Jurkat, Clone E6-1 (cell line): ENCODE data around the gene NUDT14.

ENCODE experiments used
- DNase-seq: peaks from one replicate; pipeline ENCODE4 v3.0.0-alpha.2; 2011; ENCODE audit warnings: low read depth, low spot score
- H3K4me3 ChIP-seq: 2 replicates; pipeline ENCODE4 v1.5.1; 2011; ENCODE audit warnings: mild to moderate bottlenecking, low read length, control low read depth, moderate library complexity

The NUDT14 gene

DNA sequence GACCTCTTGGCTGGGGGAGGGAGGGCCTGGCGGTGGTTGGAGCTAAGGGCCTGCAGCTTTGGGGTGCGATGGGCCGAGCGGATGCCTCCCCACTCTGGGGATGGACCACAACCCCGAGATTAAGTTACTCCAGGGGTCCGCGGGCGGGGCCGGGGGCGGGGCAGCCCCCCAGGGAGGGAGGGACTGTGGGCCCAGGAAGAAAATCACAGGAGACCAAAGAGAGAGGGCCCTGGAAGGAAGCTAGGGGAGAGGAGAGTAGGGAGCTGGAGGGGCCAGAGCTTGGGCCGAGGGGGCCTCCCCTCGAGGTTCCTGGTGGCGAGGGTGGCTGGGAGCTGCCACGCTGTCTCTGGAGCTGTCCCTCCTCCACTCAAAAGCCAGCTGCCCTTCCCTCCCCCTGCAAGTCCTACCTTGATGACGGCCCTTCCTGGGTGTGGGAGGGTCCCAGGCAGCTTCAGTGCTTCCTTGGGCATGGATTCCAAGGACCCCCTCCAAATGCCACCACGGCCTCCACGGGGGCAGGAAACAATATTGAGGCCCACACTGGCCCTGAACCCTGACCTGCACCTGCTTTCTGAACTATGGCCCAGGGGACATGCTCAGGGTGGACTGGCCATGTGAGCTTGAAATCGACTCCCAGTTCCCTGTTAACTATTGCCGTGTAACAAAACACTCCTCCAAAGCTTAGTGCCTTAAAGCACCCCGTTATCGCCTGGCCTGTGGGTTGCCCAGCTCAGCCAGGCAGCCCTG is 610 bp upstream of the NUDT14 start:
- peak overlapping the region; percentile 13 for H3K4me3 ChIP-seq
- no peak for DNase-seq

DNA sequence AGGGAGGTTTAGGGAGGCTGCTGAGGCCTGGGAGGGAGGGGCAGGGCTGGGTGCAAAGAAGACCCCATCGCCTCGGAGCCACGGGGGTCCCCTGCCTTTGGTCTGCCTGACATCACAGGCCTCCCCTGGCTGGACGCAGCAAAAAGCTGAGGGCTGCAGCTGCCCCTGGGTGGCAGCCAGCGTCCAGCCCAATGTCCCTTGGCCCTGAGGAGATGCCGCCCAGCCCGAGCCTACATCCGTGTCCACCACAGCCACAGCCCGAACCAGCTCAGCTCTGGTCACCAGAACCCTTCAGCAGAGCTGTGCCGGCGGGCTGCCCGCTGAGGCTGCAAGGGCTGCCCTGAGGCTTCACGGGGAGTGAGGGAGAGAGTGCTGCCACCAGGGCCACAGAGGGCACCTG is 1.9 kb downstream of the NUDT14 start:
- DNase-seq = no peak
- H3K4me3 ChIP-seq = no peak overlapping the region

DNA sequence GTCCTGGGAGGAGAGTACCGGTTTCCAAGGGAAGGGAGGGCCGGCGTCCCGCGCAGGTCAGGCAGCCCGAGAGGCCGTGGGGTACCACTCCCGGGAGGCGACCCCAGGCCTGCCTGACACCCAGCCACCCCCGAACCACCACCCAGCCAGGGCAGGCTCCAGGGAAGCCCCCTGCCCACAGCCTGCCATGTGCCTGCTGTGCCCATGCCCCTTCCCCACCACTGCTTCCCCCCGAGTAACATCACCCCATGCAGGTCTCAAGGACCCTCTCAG is 2.3 kb downstream of the NUDT14 start:
- H3K4me3 ChIP-seq = no peak overlapping the region
- no peak for DNase-seq

DNA sequence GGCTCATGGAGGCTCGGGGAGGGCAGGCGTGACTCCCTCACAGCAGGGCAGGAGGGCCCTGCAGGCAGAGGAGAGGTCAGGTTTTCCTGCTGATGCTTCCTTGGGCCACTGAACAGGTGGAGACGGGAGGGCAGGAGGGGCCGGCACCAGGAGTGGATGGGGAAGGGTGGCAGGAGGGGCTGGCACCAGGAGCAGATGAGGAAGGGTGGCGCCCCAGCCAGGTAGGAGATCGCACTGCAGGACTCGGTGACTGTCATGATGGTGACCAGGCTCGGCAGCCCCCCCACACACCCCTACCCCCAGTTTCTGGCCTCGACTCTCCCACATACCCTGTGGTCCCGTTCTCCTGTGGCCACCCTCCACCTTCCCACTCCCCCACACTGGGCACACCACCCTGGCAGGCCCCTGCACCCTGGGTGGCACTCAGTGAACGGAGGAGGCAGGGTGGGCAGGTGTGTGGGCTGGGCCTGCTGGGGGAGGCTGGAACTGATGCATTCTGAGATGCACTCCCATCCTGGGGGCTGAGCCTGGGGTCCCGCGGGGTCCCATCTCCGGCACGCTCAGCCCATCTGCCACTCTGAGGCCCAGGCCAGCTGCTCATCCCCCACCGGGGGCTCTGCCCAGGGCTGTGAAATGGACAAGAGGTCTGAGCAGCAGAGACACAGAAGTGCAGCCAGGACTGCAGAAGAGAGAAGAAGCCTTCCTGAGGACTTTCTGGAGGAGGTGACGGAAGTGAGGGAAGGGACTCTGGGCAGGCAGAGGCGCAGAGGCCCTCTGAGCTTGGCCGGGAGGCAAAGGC is 2.8 kb downstream of the NUDT14 start:
- no peak overlapping the region for H3K4me3 ChIP-seq
- DNase-seq = no peak

DNA sequence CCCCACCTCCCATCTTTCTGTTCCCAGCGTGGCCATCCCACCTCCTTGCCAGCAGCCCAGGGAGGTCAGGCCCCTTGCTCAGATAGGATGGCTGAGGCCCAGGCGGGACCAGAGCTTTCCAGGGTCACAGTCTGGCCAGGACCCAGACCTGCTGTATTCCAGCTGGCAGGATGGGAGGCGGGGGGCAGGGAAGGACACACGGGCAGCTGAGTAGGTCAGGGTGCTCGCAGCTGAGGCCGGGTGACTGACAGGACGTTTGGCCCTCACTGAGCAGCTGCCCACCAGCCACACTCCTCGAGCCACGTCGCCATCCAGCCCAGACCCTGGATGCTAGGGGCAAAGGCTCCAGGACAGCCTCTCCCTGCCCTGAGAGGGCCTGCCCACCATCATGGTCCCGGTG is 4.0 kb downstream of the NUDT14 start:
- H3K4me3 ChIP-seq = no peak overlapping the region
- DNase-seq = no peak

DNA sequence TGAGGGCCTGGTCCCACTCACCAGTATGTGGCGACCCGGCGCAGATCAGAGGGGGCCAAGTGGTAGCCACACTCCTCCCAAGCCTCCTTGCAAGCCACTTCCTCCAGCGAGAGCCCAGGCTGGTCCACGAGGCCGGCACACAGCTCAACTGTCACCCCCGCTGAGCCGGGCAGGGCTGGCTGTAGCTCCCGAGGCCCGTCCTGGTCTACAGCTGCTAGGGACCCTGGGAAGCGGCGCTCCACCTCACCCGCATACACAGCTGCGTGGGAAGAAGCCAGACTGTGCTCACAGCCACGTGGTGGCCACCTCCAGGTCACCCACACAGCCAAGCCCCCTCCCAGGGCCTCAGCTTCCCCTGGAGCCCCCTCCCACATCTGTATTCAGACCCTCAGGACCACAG is 4.6 kb downstream of the NUDT14 start:
- H3K4me3 ChIP-seq = no peak overlapping the region
- DNase-seq = no peak

DNA sequence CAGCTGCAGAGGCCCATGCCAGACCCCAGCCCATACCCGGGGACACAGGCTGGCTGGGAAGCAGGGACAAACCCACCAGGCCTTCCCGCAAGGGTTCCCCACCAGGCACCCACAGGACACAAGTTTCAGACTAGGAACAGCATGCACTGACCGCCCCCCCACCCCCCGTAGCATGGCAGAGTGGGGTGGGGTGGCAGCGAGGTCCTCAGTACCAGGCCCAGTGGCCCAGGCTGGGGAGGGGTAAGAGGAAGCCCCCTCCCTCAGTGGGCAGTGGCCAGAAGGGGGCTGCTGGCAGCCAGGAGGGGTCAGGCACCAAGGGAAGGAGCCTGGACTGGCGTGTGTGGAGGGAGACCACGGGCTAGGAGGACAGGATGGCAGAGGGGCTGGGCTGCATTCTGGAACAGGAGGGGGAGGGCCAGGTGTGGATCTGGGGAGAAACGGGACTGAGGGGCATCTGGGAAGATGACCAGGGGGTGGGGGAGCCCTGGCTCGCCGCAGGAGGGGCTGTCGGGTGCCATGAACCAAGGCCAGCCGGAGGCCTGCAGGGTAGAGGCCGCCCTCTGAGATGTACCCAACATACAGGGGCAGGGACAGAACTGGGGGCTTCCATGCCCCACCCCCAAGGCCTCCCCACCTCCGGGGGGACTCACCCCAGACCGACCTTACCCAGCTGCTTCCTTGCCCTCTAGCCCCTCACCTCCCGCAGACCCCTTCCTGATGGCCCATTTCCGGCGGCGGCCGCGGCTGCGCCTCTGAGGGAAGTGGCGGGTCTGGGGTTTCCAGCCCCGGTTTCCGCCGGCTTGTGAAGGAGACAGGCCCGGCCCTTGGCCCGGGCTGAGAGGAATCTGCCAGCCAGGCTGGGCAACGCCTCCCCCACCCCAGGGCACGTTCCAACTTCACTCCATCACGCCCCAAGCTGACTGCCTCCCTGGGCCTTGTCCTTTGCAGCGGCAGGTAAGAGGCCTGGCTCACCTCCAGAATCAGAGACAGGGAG is 6.9 kb downstream of the NUDT14 start:
- peak; percentile 53 for DNase-seq

DNA sequence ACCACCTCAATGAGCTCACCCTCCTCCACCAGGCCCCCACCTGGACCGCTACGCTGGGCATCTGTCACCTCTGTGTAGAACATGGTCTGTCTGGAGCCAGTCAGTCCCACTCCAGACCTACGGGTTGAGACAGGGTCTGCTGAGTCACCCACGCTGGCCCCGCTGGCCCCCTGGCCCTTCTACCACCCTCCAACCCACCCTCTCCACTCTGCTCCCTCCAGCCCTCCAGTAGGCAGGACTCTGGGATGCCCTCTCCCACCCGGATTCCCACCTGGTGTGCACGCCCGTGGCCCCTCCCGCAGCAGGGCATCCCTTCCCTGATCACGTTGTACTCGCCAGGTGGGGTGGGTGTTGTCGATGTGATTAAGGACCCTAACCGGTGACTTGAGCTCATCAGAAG is 8.0 kb downstream of the NUDT14 start:
- DNase-seq = no peak
- no peak overlapping the region for H3K4me3 ChIP-seq

More for the DNA sequence above, 6.9 kb downstream of the NUDT14 start:
- no peak overlapping the region for H3K4me3 ChIP-seq

DNA sequence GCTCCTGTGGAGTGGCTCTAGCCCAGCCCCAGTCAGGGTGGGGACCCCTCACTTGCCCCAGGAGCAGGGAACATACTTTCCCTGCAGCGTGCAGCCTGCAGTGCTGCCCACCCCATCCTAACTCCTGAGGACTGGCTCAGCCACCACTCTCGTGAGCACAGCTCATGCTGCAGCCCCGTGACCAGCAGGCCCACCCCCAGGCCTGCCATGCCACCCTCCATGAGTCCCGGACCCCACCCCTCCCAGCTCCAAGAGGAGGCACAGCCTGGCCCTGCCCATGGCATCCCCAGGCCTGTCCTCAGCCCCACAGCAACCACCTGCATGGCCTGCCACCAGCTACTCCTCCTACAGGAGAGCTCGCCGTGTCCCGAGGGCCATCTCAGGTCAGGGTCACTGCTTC is 8.6 kb downstream of the NUDT14 start:
- H3K4me3 ChIP-seq = no peak overlapping the region
- no peak for DNase-seq

DNA sequence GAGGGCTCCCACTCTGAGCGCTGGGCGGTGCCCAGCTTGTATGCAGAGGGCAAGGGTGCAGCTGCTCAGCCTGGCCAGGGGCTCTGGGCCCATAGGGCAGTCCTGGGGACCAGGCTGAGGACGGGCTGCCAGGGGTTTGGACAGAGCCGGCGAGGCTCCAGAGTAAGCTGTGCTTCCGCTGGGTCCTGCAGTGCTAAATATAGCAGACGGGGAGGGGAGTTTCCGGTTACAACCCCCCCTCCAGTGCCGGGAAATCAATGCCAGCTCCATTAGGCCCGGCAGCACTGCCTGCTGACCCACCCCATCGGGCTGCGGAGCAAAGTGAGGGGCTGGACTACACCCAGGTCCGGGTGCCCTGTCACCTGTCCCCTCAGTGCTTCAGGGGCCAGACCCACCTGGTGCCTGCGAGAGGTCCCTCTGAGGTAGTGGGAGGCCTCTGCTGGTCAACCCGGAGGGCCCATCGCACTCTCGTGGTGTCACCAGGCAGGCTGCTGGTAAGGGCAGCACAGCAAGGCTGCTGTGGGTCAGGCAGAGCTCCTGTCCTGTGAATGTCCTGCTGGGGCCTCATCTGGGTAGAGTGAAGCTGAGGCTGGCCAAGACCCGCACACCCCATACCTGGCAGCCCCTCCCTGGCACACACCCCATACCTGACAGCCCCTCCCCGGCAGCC is 10.0 kb downstream of the NUDT14 start:
- H3K4me3 ChIP-seq = no peak overlapping the region
- DNase-seq = no peak

DNA sequence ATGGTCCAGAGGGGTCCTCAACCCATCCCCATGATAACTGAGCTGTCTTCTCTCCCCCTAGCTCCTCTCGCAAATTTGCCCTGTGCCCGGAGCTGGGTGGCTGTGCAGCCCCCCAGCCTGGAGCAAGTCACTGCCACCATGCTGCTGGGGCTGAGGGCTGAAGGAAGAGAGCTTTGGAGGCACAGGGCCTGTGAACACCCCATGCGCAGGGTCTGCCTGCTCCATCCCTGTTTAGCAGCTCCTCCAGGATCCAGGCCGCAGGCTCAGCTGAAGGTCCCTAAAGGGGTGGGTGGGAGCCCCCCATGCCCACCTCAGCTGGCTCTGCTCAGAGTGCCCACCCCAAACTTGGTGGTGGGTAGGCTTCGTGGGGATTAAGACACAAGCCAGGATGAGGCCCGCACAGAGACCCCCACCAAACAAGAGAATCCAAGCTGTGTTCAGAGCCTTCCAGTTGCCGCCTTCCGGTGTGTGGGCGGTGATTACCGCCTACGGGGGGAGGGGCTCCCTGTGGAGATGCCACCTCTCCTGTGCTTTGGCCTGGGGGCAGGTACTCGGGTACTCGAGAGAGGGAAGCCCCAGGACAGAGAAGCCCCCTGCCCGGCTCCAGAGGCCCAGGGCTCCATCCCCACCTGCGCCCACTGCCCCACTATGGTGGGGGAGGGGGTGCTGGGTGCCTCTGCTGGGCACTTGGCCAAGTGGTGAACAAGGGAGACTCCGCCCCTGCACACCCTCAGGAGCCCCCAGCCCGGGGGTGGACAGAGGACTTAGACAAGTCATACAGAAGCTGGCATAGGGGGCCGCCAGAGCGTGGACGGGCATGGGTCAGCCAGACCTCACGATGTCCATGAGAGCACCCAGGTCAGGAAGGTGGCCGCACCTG is 11.1 kb downstream of the NUDT14 start:
- H3K4me3 ChIP-seq = no peak overlapping the region
- DNase-seq = no peak

DNA sequence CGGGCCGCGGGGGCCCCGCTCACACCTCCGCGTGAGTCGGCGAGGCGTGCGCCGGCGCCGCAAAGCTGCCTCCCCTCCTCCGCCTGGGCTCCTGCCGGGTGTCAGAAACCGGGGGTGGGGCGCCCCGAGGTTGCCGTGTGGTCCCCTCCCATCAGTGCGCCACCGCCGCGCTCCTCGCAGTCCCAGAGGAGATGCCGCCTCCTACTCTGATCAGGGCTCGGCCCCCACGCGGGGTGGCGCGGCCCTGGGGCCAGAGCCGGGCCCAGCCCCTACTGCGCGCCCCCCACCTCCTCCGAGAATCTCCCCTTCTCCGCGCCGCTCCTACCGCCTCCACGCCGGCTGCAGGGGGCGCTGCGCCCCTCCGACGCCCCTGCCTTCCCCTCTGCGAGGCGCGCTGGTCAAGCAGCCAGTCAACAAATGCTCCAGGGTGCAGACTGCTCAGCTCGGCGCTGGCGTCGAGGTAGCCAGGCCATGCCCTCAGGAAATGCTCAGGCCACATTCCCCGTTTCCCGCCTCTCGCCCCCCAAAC is 12.1 kb downstream of the NUDT14 start:
- peak overlapping the region; percentile 27 for H3K4me3 ChIP-seq
- DNase-seq = no peak

DNA sequence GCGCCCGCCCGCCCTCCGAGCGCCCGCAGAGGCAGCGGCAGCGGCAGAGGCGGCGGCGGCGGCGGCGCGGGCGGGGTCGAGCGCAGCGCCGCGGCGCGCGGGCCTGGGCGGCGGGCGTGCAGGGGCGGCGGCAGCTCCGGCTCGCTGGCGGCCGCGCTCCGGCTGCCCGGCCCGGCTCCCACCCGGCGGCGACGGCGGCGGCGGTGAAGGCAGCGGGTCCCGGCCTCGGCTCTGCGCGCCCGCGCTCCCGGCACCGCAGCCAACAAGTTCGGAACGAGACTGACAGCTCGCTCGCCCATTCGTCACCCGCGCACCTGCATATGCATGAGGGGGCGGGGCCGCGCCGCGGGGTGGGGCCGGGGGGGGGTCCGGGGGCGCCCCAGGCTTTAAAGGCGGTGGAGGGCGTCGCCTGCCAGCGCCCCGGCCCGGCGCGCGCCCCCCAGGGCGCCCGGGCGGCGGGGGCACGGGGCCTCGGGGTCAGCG is 12.6 kb downstream of the NUDT14 start, which contains the start of gene JAG2:
JAG2 (minus strand) TSS at position 281 of the 483 bp plus-strand sequence. CDS start 356 bp downstream, outside the sequence.
- DNase-seq = peak; percentile 65
- peak within 1 kb of the TSS; percentile 27 for H3K4me3 ChIP-seq

DNA sequence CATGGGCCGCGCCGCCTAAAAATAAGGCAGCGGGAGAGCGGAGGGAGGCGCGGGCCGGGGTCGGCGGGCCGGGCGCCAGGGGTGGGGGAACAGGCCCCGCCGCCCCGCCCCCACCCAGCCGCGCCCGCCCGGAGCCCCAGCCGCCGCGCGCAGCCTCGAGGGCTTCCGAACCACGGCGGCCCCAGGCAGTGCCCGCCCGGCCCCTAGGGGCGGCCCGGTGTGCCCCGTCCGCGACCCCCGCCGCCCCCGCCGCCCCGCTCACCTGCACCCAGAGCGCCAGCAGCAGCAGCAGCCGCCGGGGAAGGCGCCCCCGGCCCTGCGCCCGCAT is 13.1 kb downstream of the NUDT14 start:
- H3K4me3 ChIP-seq = peak overlapping the region; percentile 24; the same call in 1 of the 2 replicates
- DNase-seq = no peak

DNA sequence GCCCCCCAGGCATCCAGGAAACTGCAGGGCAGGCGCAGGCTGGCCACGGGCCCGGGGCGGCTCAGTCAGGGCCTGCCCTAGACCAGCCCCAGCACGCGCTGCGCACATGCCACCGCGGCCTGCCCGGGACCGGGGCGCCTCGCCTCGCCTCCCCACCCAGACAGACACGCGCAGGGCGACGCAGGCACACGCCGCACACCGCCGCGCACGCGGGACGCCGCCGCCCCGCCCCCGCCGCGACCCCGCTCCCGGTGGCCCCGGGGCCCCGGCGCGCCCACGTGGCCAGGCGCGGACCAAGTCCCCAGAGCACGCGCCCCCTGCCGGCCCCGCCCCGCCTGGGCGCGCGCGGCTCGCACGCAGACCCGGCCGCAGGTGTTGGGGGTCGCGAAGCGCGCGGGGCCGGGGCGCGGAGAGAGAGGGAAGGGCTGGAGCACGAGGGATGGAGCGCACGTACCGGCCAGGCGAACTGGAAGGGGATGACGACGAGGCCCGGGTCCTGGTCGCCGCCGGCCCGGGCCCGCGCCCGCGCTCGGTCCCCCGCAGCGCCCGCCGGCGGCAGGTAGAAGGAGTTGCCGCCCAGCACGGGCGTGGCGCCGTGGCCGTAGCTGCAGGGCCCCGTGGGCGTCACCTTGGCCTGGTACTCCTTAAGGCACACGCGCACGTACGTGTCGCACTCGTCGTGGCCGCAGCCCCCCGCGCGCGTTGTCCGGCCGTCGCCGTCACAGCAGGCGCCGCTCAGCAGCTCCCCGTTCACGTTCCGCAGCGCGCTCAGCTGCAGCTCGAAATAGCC is 13.6 kb downstream of the NUDT14 start:
- DNase-seq = no peak
- peak overlapping the region; percentile 24; the same call in 1 of the 2 replicates for H3K4me3 ChIP-seq

DNA sequence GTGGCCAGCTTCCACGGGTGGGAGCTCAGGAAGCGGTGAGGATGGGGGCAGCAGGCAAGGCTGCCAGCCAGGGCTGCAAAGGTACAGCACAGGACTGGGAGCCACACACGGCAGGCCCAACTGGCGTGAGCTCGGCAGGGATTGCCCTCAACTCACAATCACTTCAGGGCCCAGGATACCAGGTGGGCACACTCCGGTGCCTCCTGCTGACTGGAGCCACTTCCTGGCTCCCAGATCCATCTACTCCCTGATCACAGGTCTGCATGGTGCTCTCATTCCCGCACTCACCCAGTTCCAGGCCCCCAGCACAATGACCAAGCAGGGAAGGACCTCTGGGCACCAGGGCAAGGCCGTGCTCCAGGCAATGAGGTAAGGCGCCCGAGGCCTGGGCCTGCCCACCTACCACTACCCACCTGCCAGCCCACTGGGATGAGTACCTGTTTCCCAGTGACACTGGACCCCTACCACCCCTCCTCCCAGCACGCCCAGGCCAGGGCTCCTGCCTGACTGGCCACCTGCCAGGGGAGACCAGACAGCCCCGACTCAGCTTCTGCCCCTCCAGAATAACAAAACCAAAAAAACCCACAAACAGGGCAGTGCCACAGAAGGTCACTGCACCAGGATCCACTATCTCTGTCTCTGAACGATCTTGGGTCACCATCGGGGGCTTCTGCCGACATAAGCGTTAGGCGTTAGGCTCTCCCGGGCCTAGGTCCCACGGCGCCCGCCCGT is 14.4 kb downstream of the NUDT14 start:
- H3K4me3 ChIP-seq = no peak overlapping the region
- DNase-seq = no peak
